CD4-positive, CD25-positive, alpha-beta regulatory T cell (primary cell): ENCODE results near the gene MGAT5B. TPM values are rescaled to one million over a fixed set of nuclear protein-coding genes. Genes with fewer than 3 reads are reported as not detected.

Experiments used
- ATAC-seq, 2 donors: fragments of 150-1000 bp; cut with Tn5 transposase; one replicate each; pipeline ENCODE4 v1.10.0; 2021; ENCODE audit warnings: low read depth in 2 of 2, moderate number of reproducible peaks in 2 of 2, moderate library complexity in 1 of 2
- DNase-seq, 3 donors: peaks; one replicate each; pipeline versions ENCODE4 v3.0.0 to v3.0.0-alpha.2; 2012 to 2022; ENCODE audit warnings: mixed read lengths in 1 of 3
- H3K27ac ChIP-seq: one replicate; pipeline ENCODE4 v1.7.0; 2013; ENCODE audit warnings: mild to moderate bottlenecking, low read length; ENCODE audit not compliant: insufficient read depth, poor library complexity, severe bottlenecking
- H3K27me3 ChIP-seq: one replicate; pipeline ENCODE4 v1.7.0; 2013; ENCODE audit warnings: low read length; ENCODE audit not compliant: control insufficient read depth, insufficient read depth
- H3K36me3 ChIP-seq: one replicate; pipeline ENCODE4 v1.7.0; 2013; ENCODE audit warnings: mild to moderate bottlenecking, low read length, moderate library complexity; ENCODE audit not compliant: control insufficient read depth, insufficient read depth
- H3K4me1 ChIP-seq: 2 replicates; pipeline ENCODE4 v1.7.0; 2013; ENCODE audit warnings: mild to moderate bottlenecking, low read length; ENCODE audit not compliant: insufficient read depth, control insufficient read depth, poor library complexity, severe bottlenecking
- H3K4me3 ChIP-seq: one replicate; pipeline ENCODE4 v1.7.0; 2013; ENCODE audit warnings: low read depth, mild to moderate bottlenecking, low read length, moderate library complexity
- H3K9me3 ChIP-seq, 2 experiments: 1 replicate in 1 of 2; 2 replicates in 1 of 2; pipeline ENCODE4 v1.7.0; 2013; ENCODE audit warnings: low read length in 2 of 2, mild to moderate bottlenecking in 1 of 2, moderate library complexity in 1 of 2; ENCODE audit not compliant: control insufficient read depth in 2 of 2
- H3K27ac Mint-ChIP-seq, 3 donors: one replicate each; pipeline ENCODE4 v1.8.0; 2020 to 2022; ENCODE audit warnings: mild to moderate bottlenecking in 3 of 3, mixed read lengths in 3 of 3, moderate library complexity in 2 of 3
- H3K27me3 Mint-ChIP-seq: one replicate; pipeline ENCODE4 v1.8.0; 2022; ENCODE audit warnings: mild to moderate bottlenecking, mixed read lengths
- H3K36me3 Mint-ChIP-seq: one replicate; pipeline ENCODE4 v1.8.0; 2020; ENCODE audit warnings: mixed read lengths
- H3K4me1 Mint-ChIP-seq, 4 donors: one replicate each; pipeline ENCODE4 v1.8.0; 2020 to 2022; ENCODE audit warnings: mixed read lengths in 4 of 4, mild to moderate bottlenecking in 1 of 4
- H3K4me3 Mint-ChIP-seq, 4 donors: one replicate each; pipeline ENCODE4 v1.8.0; 2020 to 2022; ENCODE audit warnings: mild to moderate bottlenecking in 4 of 4, mixed read lengths in 4 of 4, moderate library complexity in 3 of 4
- H3K9me3 Mint-ChIP-seq, 7 donors: one replicate each; pipeline ENCODE4 v1.8.0; 2020 to 2022; ENCODE audit warnings: mixed read lengths in 7 of 7, mild to moderate bottlenecking in 3 of 7, moderate library complexity in 2 of 7
- polyA plus RNA-seq, 4 donors: library from polyadenylated mRNA; unstranded; fragments of 300-500 nt; fragmentation: Illumina TruSeq; gene quantifications; one replicate each; pipeline ENCODE4 v1.2.3, GENCODE V29; 2021
- total RNA-seq: library from RNA; stranded (reverse); gene quantifications from one replicate; pipeline ENCODE4 v1.2.3, GENCODE V29; 2022

The MGAT5B gene
- total and polyA plus RNA-seq, 5 donors from 2014 or later: not detected

- DNase-seq (no peak), ATAC-seq (no peak)
- Histone ChIP-seq H3K36me3 (no peaks in the 10 kb centered on the region), H3K4me3 (no peak overlapping the region), H3K27ac (no peak overlapping the region), H3K9me3 (no peaks in the 10 kb centered on the region), H3K4me1 (no peaks in the 10 kb centered on the region), H3K27me3 (no peaks in the 10 kb centered on the region)
- Mint-ChIP-seq H3K36me3 (no peaks in the 10 kb centered on the region), H3K9me3 (no peaks in the 10 kb centered on the region), H3K27me3 (peaks cover 12% of the 10 kb centered on the region), H3K4me1 (no peaks in the 10 kb centered on the region), H3K4me3 (no peak overlapping the region), H3K27ac (no peak overlapping the region)
These were observed 15.4 kb upstream of the MGAT5B start for GRCh38 chr17:76852843-76853242.

- no peaks in the 10 kb centered on the region for H3K9me3 ChIP-seq
- H3K27ac ChIP-seq: no peak overlapping the region
- peaks cover 0 to 2% (median 0%) of the 10 kb centered on the region in 7 donors for H3K9me3 Mint-ChIP-seq
- H3K27me3 Mint-ChIP-seq: peaks cover 13% of the 10 kb centered on the region
- H3K4me3 Mint-ChIP-seq: no peak overlapping the region
- no peak for ATAC-seq
- no peak overlapping the region for H3K4me3 ChIP-seq
- H3K36me3 ChIP-seq: no peaks in the 10 kb centered on the region
- DNase-seq: no peak
- no peaks in the 10 kb centered on the region for H3K4me1 ChIP-seq
- no peak overlapping the region for H3K27ac Mint-ChIP-seq
- H3K4me1 Mint-ChIP-seq: no peaks in the 10 kb centered on the region
- no peaks in the 10 kb centered on the region for H3K36me3 Mint-ChIP-seq
- no peaks in the 10 kb centered on the region for H3K27me3 ChIP-seq
These were observed 13.1 kb upstream of the MGAT5B start for GRCh38 chr17:76855105-76855504.

GRCh38 chr17:76862079-76862478 is 6.1 kb upstream of the MGAT5B start:
- Histone ChIP-seq H3K4me1 (no peaks in the 10 kb centered on the region), H3K27me3 (no peaks in the 10 kb centered on the region), H3K4me3 (no peak overlapping the region), H3K27ac (no peak overlapping the region), H3K36me3 (no peaks in the 10 kb centered on the region), H3K9me3 (no peaks in the 10 kb centered on the region)
- Mint-ChIP-seq H3K36me3 (no peaks in the 10 kb centered on the region), H3K4me3 (no peak overlapping the region), H3K4me1 (no peaks in the 10 kb centered on the region), H3K9me3 (peaks cover 0 to 2% (median 0%) of the 10 kb centered on the region in 7 donors), H3K27ac (no peak overlapping the region), H3K27me3 (peaks cover 17% of the 10 kb centered on the region)
- no peak for ATAC-seq
- DNase-seq: no peak

GRCh38 chr17:76862494-76862893 is 5.7 kb upstream of the MGAT5B start:
- peaks cover 0 to 2% (median 0%) of the 10 kb centered on the region in 7 donors for H3K9me3 Mint-ChIP-seq
- Histone ChIP-seq H3K4me3 (no peak overlapping the region), H3K9me3 (no peaks in the 10 kb centered on the region), H3K27me3 (no peaks in the 10 kb centered on the region), H3K36me3 (no peaks in the 10 kb centered on the region), H3K27ac (no peak overlapping the region), H3K4me1 (no peaks in the 10 kb centered on the region)
- DNase-seq: no peak
- H3K27me3 Mint-ChIP-seq: peaks cover 21% of the 10 kb centered on the region
- no peak overlapping the region for H3K27ac Mint-ChIP-seq
- no peak overlapping the region for H3K4me3 Mint-ChIP-seq
- H3K36me3 Mint-ChIP-seq: no peaks in the 10 kb centered on the region
- peaks cover 0 to under 1% (median 0%) of the 10 kb centered on the region in 4 donors for H3K4me1 Mint-ChIP-seq
- ATAC-seq: no peak

GRCh38 chr17:76864024-76864423 is 4.2 kb upstream of the MGAT5B start:
- Mint-ChIP-seq H3K9me3 (no peaks in the 10 kb centered on the region), H3K27ac (no peak overlapping the region), H3K4me3 (no peak overlapping the region), H3K4me1 (peaks cover 0 to 7% (median 1%) of the 10 kb centered on the region in 4 donors), H3K36me3 (no peaks in the 10 kb centered on the region), H3K27me3 (peaks cover 24% of the 10 kb centered on the region)
- H3K4me3 ChIP-seq: no peak overlapping the region
- H3K9me3 ChIP-seq: no peaks in the 10 kb centered on the region
- ATAC-seq (no peak), DNase-seq (no peak)
- H3K36me3 ChIP-seq: no peaks in the 10 kb centered on the region
- H3K27me3 ChIP-seq: no peaks in the 10 kb centered on the region
- no peak overlapping the region for H3K27ac ChIP-seq
- H3K4me1 ChIP-seq: peaks cover 5% of the 10 kb centered on the region

- peaks cover 0 to 7% (median 1%) of the 10 kb centered on the region in 4 donors for H3K4me1 Mint-ChIP-seq
- peaks cover 28% of the 10 kb centered on the region for H3K27me3 Mint-ChIP-seq
- H3K27ac Mint-ChIP-seq: no peak overlapping the region
- no peaks in the 10 kb centered on the region for H3K9me3 Mint-ChIP-seq
- peaks cover 14% of the 10 kb centered on the region for H3K4me1 ChIP-seq
- ATAC-seq (no peak), DNase-seq (no peak)
- H3K27ac ChIP-seq: no peak overlapping the region
- H3K4me3 ChIP-seq: no peak overlapping the region
- H3K36me3 ChIP-seq: no peaks in the 10 kb centered on the region
- H3K9me3 ChIP-seq: no peaks in the 10 kb centered on the region
- H3K4me3 Mint-ChIP-seq: no peak overlapping the region
- no peaks in the 10 kb centered on the region for H3K36me3 Mint-ChIP-seq
- no peaks in the 10 kb centered on the region for H3K27me3 ChIP-seq
These were observed 3.0 kb upstream of the MGAT5B start for GRCh38 chr17:76865174-76865573.

- H3K4me1 Mint-ChIP-seq: peaks cover 0 to 10% (median 1%) of the 10 kb centered on the region in 4 donors
- DNase-seq: no peak
These were observed 2.0 kb upstream of the MGAT5B start for GRCh38 chr17:76866203-76866602.

GRCh38 chr17:76866774-76867577 is 1.2 kb upstream of the MGAT5B start:
- H3K27me3 Mint-ChIP-seq: peaks cover 36% of the 10 kb centered on the region
- H3K4me3 Mint-ChIP-seq: peak overlapping the region in 3 of 4 donors; percentile 27 to 74 (median 31)

More at GRCh38 chr17:76866203-76866602, 2.0 kb upstream of the MGAT5B start:
- Histone ChIP-seq H3K36me3 (no peaks in the 10 kb centered on the region), H3K9me3 (no peaks in the 10 kb centered on the region), H3K27me3 (no peaks in the 10 kb centered on the region), H3K27ac (no peak overlapping the region), H3K4me3 (no peak overlapping the region), H3K4me1 (peaks cover 14% of the 10 kb centered on the region)
- Mint-ChIP-seq H3K9me3 (no peaks in the 10 kb centered on the region), H3K27me3 (peaks cover 37% of the 10 kb centered on the region), H3K36me3 (no peaks in the 10 kb centered on the region), H3K4me3 (peak overlapping the region in 1 of 4 donors; percentile 79), H3K27ac (no peak overlapping the region)
- no peak for ATAC-seq

More at GRCh38 chr17:76866774-76867577, 1.2 kb upstream of the MGAT5B start:
- ATAC-seq (no peak), DNase-seq (no peak)
- H3K9me3 ChIP-seq: no peaks in the 10 kb centered on the region
- no peak overlapping the region for H3K27ac ChIP-seq
- peaks cover 0 to 13% (median 3%) of the 10 kb centered on the region in 4 donors for H3K4me1 Mint-ChIP-seq
- H3K27me3 ChIP-seq: no peaks in the 10 kb centered on the region
- H3K4me1 ChIP-seq: peaks cover 14% of the 10 kb centered on the region
- no peak overlapping the region for H3K4me3 ChIP-seq
- no peaks in the 10 kb centered on the region for H3K36me3 ChIP-seq
- no peaks in the 10 kb centered on the region for H3K9me3 Mint-ChIP-seq
- H3K27ac Mint-ChIP-seq: peak overlapping the region in 1 of 3 donors; percentile 91
- H3K36me3 Mint-ChIP-seq: no peaks in the 10 kb centered on the region
